Measurements from ENCODE around the gene UTP25.
"Not testable (repeated sequence)": the region's sequence is repeated elsewhere in the genome, so short reads cannot be mapped to it uniquely, and the experiment has no call there.

Gene UTP25

GRCh38 chr1:209785592-209785991, 42.2 kb upstream of the UTP25 start:
- ChIA-PET POLR2A (no interaction called here), CTCF (interaction anchor here (1.3 to 1.5 kb wide), 2 partner anchors 12 to 38 kb away, joined by 4 read pairs; no protein-coding TSS in a partner anchor)
- TF ChIP-seq CTCF (IDR thresholded peaks at IDR 0.05; ENCODE audit: insufficient read depth, low read length, missing control alignments): no peak
- H3K4me3 ChIP-seq (ENCODE audit: low read depth, low read length): no peak overlapping the region
- DNase-seq (ENCODE audit: low read depth, low spot score): no peak

GRCh38 chr1:209786146-209786545, 41.6 kb upstream of the UTP25 start:
- DNase-seq (ENCODE audit: low read depth, low spot score): no peak
- no peak for TF ChIP-seq CTCF (IDR thresholded peaks at IDR 0.05; ENCODE audit: insufficient read depth, low read length, missing control alignments)
- ChIA-PET CTCF (interaction anchor here (1.5 to 2.1 kb wide), 2 partner anchors 35 to 38 kb away, joined by 4 to 6 read pairs; no protein-coding TSS in a partner anchor), POLR2A (no interaction called here)
- H3K4me3 ChIP-seq (ENCODE audit: low read depth, low read length): no peak overlapping the region

GRCh38 chr1:209787551-209787950, 40.2 kb upstream of the UTP25 start:
- TF ChIP-seq CTCF (IDR thresholded peaks at IDR 0.05; ENCODE audit: insufficient read depth, low read length, missing control alignments): no peak
- CTCF ChIA-PET: interaction anchor here (0.9 to 2.1 kb wide), 5 partner anchors 10 to 93 kb away, joined by 3 to 11 read pairs (median 3); no protein-coding TSS in a partner anchor
- DNase-seq (ENCODE audit: low read depth, low spot score): no peak
- H3K4me3 ChIP-seq (ENCODE audit: low read depth, low read length): no peak overlapping the region
- POLR2A ChIA-PET: no interaction called here

- DNase-seq (ENCODE audit: low read depth, low spot score): no peak
- CTCF ChIA-PET: no interaction called here
- no peak overlapping the region for H3K4me3 ChIP-seq (ENCODE audit: low read depth, low read length)
- POLR2A ChIA-PET: no interaction called here
- TF ChIP-seq CTCF (IDR thresholded peaks at IDR 0.05; ENCODE audit: insufficient read depth, low read length, missing control alignments): no peak
Measured at GRCh38 chr1:209789245-209789644, 38.5 kb upstream of the UTP25 start.

DNA sequence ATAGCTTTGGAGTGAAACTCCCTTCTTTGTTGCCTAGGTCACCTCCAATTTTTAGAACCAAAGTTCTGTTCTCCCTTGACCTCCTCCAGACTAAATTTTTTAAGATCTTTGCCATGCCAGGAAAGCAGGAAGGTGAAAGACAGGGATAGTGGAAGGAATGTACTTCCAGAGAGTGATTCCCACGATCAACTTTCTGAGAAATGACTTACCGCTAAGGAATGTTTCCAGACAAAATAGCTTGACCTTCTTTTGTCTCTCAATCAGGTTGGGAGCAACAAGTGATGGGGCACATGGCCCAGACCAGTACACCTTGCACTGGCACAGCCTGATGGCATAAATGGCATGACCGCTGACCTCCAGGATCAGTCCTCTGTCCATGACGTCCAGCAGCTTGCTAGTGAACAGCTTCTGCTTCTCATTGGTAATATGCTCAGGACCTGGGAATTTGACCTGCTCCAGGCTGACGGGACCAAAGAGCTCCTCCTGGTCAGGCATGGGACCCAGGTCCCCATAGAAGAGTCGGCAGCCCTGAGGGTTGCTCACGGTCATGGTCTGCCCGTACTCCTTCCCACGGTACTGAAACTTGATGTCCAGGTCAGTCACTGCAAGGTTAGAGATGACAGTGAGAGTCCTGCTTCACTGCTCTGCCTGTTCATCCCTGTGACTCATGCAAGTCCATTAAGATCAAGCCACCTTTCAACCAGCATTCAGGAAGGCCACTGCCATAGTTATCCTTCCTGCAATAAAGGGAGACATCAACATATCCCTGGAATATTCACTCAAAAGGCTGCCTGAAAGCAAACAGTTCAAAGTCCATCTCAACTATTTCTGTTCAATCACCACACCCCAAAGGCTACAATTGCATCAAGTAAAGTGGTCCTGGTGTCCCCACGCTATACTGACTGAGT, 37.2 kb upstream of the UTP25 start:
- DNase-seq (ENCODE audit: low read depth, low spot score): no peak
- no peak for TF ChIP-seq CTCF (IDR thresholded peaks at IDR 0.05; ENCODE audit: insufficient read depth, low read length, missing control alignments)
- CTCF ChIA-PET: interaction anchor here (1.1 to 1.7 kb wide), 2 partner anchors 32 to 35 kb away, joined by 3 to 4 read pairs; no protein-coding TSS in a partner anchor
- no peak overlapping the region for H3K4me3 ChIP-seq (ENCODE audit: low read depth, low read length)
- POLR2A ChIA-PET: no interaction called here

- CTCF ChIA-PET: interaction anchor here (0.9 to 1.7 kb wide), 2 partner anchors 10 to 33 kb away, joined by 3 to 4 read pairs; no protein-coding TSS in a partner anchor
- DNase-seq (ENCODE audit: low read depth, low spot score): no peak
- POLR2A ChIA-PET: no interaction called here
- no peak overlapping the region for H3K4me3 ChIP-seq (ENCODE audit: low read depth, low read length)
- no peak for TF ChIP-seq CTCF (IDR thresholded peaks at IDR 0.05; ENCODE audit: insufficient read depth, low read length, missing control alignments)
Measured at GRCh38 chr1:209791920-209792319, 35.9 kb upstream of the UTP25 start.

DNA sequence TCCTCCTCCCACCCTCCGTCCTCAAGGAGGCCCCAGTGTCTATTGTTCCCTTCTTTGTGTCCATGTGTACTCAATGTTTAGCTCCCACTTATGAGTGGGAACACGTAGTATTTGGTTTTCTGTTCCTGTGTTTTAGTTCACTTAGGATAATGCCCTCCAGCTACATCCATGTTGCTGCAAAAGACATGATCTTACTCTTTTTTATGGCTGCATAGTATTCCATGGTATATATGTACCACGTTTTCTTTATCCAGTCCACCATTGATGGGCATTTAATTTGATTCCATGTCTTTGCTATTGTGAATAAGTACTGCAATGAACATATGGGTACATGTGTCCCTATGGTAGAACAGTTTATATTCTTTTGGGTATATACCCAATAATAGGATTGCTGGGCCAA, 34.1 kb upstream of the UTP25 start:
- DNase-seq (ENCODE audit: low read depth, low spot score); CTCF ChIA-PET; POLR2A ChIA-PET; H3K4me3 ChIP-seq (ENCODE audit: low read depth, low read length): not testable (repeated sequence)

Measured in AG04449 (cell line).